OCI-LY3 (cell line): Measurements from ENCODE around the gene PDE4A.

ENCODE experiments used
- H2AFZ ChIP-seq: fragments of 200-600, 300-600 bp; shearing (Covaris generic); 2 replicates; pipeline ENCODE4 v1.6.0; 2014; ENCODE audit warnings: antibody characterized with exemption, low read depth, low read length
- H3K27ac ChIP-seq: fragments of 200-600, 300-600 bp; sonication (generic); 2 replicates; pipeline ENCODE4 v1.5.1; 2014; ENCODE audit warnings: mild to moderate bottlenecking, low read length, moderate library complexity, mixed read lengths
- H3K27me3 ChIP-seq: fragments of 200-600, 300-600 bp; sonication (generic); 2 replicates; pipeline ENCODE4 v1.6.1; 2014; ENCODE audit warnings: low read depth, low read length, mixed read lengths
- H3K36me3 ChIP-seq: fragments of 200-600, 300-600 bp; sonication (generic); replicated peaks from 2 replicates; pipeline ENCODE3; 2014; ENCODE audit warnings: low read depth, low read length, mixed read lengths
- H3K4me1 ChIP-seq: fragments of 300-600, 200-600 bp; sonication (generic); 2 replicates; pipeline ENCODE4 v1.6.1; 2014; ENCODE audit warnings: low read length, mixed read lengths
- H3K4me2 ChIP-seq: fragments of 200-600, 300-600 bp; sonication (generic); 2 replicates; pipeline ENCODE4 v1.6.1; 2014; ENCODE audit warnings: low read length, mixed read lengths
- H3K4me3 ChIP-seq: fragments of 300-600, 200-600 bp; sonication (generic); 2 replicates; pipeline ENCODE4 v1.5.1; 2014; ENCODE audit warnings: antibody characterized with exemption, mild to moderate bottlenecking, low read length, moderate library complexity
- H3K79me2 ChIP-seq: fragments of 300-600, 200-600 bp; shearing (Covaris generic); 2 replicates; pipeline ENCODE4 v1.6.1; 2014; ENCODE audit warnings: mild to moderate bottlenecking, low read length, mixed read lengths
- H3K9ac ChIP-seq: fragments of 300-600, 200-600 bp; shearing (Covaris generic); 2 replicates; pipeline ENCODE4 v1.6.0; 2014; ENCODE audit warnings: mild to moderate bottlenecking, low read length, moderate library complexity
- H3K9me3 ChIP-seq: fragments of 200-600, 300-600 bp; shearing (Covaris generic); 2 replicates; pipeline ENCODE4 v1.6.1; 2014; ENCODE audit warnings: low read length, mixed read lengths; ENCODE audit not compliant: insufficient read depth
- H4K20me1 ChIP-seq: fragments of 200-600, 300-600 bp; sonication (generic); 2 replicates; pipeline ENCODE4 v1.6.1; 2016; ENCODE audit warnings: low read length, mixed read lengths; ENCODE audit not compliant: insufficient read depth
- EZH2phosphoT487 ChIP-seq: fragments of 200-600 bp; shearing (Covaris generic); IDR thresholded peaks from 2 replicates; pipeline ENCODE4 v1.6.1; 2018; ENCODE audit warnings: antibody characterized with exemption, mixed run types, low read depth
- TF ChIP-seq, protein P1 (sequence below): fragments of 200-600, 300-600 bp; sonication (generic); IDR thresholded peaks from 2 replicates; pipeline ENCODE4 v1.5.1; 2014; ENCODE audit warnings: antibody characterized with exemption, low read length, low read depth

The PDE4A gene

DNA sequence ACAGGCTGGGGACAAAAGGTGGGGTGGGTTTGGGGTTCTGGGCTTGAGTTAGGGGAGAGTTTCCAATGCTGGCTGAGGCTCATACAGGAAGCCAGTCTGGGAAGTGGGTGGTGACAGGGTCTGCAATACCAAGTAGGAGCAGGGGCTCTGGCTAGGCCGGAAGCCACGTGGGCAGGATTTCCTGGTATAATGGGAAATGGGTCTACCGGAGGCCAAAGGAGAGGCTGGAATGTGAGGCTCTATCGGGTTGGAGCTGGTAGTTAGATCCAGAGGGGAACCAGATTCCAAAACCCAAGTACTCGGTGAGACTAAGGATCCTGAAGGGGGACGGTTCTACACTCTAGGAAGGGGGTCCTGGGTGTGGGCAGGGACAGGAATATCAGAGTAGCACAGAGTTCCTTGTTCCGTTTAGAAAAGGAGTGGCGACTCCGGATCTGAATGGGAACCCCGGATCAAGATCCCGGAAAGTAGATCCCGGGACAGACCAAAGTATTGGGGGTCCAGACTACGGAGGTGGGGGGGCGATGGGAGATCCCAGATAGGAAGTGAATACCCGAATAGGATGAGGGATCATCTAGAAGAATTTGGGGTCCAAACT lies 17.8 kb upstream of the PDE4A start:
- H4K20me1 ChIP-seq: peaks cover 23% of the 10 kb centered on the region
- no peak for TF ChIP-seq EZH2phosphoT487
- TF ChIP-seq, protein P1, sequence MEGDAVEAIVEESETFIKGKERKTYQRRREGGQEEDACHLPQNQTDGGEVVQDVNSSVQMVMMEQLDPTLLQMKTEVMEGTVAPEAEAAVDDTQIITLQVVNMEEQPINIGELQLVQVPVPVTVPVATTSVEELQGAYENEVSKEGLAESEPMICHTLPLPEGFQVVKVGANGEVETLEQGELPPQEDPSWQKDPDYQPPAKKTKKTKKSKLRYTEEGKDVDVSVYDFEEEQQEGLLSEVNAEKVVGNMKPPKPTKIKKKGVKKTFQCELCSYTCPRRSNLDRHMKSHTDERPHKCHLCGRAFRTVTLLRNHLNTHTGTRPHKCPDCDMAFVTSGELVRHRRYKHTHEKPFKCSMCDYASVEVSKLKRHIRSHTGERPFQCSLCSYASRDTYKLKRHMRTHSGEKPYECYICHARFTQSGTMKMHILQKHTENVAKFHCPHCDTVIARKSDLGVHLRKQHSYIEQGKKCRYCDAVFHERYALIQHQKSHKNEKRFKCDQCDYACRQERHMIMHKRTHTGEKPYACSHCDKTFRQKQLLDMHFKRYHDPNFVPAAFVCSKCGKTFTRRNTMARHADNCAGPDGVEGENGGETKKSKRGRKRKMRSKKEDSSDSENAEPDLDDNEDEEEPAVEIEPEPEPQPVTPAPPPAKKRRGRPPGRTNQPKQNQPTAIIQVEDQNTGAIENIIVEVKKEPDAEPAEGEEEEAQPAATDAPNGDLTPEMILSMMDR: no peak
- H2AFZ ChIP-seq: no peak overlapping the region
- peaks cover 9% of the 10 kb centered on the region for H3K27me3 ChIP-seq
- H3K79me2 ChIP-seq: peaks cover 58% of the 10 kb centered on the region
- H3K36me3 ChIP-seq: peaks cover 20% of the 10 kb centered on the region
- peak overlapping the region; percentile 18 for H3K27ac ChIP-seq
- no peaks in the 10 kb centered on the region for H3K9me3 ChIP-seq
- H3K9ac ChIP-seq: peak overlapping the region; percentile 93
- peak overlapping the region; percentile 88 for H3K4me3 ChIP-seq
- H3K4me2 ChIP-seq: peak overlapping the region; percentile 90
- H3K4me1 ChIP-seq: peaks cover 25% of the 10 kb centered on the region

DNA sequence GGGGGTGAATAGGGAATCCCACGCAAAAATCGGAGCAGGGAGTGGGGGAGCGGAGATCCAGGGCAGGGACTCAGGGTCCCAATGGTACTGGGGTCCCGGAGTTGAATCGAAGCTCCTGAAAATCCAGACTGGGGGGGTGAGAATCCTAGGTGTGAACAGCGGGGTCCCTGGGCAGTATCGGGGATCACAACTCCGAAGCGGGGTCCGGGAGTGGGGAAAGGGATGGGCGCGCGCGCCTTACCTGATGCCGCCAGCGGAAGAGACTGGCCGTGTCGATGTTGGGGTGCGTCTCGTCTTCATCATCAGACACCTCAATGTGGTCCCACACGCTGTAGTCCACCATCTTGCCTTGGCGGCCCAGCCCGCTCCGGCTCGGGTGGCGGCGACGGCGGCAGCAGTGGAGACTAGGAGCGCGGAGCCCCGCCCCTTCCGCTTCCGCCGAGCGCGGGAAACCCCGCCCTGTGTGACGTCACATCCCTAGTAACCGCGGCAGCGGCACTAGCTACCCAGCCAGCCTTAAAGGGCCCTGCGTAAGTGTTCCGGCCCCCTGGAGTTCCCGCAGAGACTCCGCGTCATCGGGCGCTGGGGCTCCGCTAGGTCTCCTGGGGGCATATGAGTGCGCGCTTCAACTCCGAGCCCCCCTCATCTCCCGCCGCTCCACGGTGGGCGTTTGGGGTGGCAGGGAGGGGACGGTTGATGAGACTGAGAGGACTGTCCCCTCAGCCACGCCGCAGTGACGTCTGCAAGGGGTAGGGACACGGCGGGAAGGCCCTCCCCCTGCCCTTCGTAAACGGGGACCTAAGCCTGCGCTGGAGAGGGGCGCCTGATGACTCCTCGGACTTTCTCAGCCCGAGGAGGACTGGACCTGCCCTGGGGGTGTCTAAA lies 17.0 kb upstream of the PDE4A start, which contains the start of gene CDC37:
TSS of gene CDC37 (minus strand) at position 406 of the 885 bp plus-strand sequence. CDS start at position 343, 63 bp downstream.
- Histone ChIP-seq H3K9me3 (no peaks in the 10 kb centered on the region), H4K20me1 (peaks cover 17% of the 10 kb centered on the region), H3K4me2 (peak within 1 kb of the TSS; percentile 96), H3K4me3 (peak within 1 kb of the TSS; percentile 88), H3K27ac (peak within 1 kb of the TSS; percentile 35), H3K36me3 (peaks cover 14% of the 10 kb centered on the region), H3K9ac (peak within 1 kb of the TSS; percentile 93), H3K4me1 (peaks cover 27% of the 10 kb centered on the region), H2AFZ (peak within 1 kb of the TSS; percentile 86), H3K27me3 (peaks cover 9% of the 10 kb centered on the region), H3K79me2 (peaks cover 50% of the 10 kb centered on the region)
- TF ChIP-seq, protein P1: no peak
- TF ChIP-seq EZH2phosphoT487: no peak

DNA sequence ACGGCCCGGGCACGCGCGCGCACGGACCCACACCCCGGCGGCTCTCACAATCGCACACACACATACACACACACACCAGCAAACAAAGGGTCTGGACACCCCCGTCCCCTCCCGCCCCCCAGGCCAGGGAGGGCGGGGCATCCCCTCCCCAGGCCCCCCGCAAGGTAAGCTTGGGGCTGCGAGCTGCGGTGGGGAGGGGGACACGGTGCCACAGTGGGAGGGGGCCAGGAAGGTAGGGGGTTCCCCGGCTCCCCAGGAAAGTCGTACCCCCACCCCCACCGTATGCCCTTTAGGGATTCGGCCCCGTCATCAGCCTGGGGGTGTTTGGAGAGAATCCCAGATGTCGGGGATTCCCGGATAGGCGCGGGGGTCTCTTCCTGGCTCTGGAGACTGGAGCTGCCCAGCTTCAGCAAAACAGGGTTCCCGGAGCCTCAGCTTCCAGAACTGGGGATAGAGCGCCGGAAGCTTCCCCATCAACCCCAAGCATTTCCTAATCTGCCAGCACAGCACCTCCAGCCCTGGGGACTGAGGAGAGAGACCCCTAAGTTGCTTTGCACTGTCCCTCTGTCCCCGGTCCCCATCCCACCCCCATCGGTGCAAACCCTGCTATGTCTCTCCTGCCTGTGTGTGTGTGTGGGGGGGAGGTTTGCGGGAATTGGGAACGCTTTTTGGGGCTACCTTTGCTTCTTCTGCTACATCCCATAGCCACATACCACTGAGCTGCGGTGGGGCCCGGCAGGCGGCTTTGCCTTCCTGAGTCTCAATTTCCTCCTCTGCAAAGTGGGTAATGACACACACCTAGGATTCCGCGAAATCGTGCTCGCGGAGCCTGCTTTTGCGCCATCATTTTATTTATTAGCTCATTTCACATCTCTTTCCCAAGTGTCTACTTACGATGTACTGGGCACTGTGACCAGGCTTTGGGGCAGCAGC lies 15.2 kb upstream of the PDE4A start:
- Histone ChIP-seq H3K4me1 (peaks cover 42% of the 10 kb centered on the region), H3K79me2 (peaks cover 32% of the 10 kb centered on the region), H3K4me2 (peak overlapping the region; percentile 96), H3K4me3 (peak overlapping the region; percentile 88), H3K9me3 (no peaks in the 10 kb centered on the region), H3K27me3 (peaks cover 9% of the 10 kb centered on the region), H3K36me3 (peaks cover 7% of the 10 kb centered on the region), H2AFZ (no peak overlapping the region), H3K9ac (peak overlapping the region; percentile 62), H3K27ac (no peak overlapping the region), H4K20me1 (0 out of 2 replicates have a peak, but pooled peaks cover 9% of the 10 kb centered on the region)
- TF ChIP-seq, protein P1: no peak
- TF ChIP-seq EZH2phosphoT487: no peak
